Measurements from ENCODE around the gene KSR1.

Gene KSR1

GRCh38 chr17:27560668-27561067 is 104.4 kb downstream of the KSR1 start:
- H3K27me3 ChIP-seq (ENCODE audit: insufficient read depth, low read depth), result no peaks in the 10 kb centered on the region
- H3K79me2 ChIP-seq (ENCODE audit: insufficient read depth, low read depth), result no peaks in the 10 kb centered on the region
- no peak overlapping the region for H3K9ac ChIP-seq
- no peak overlapping the region for H3K4me2 ChIP-seq
- H3K4me3 ChIP-seq (IDR thresholded peaks at IDR 0.05; ENCODE audit: insufficient read depth, low read depth, low read length), result no peak overlapping the region
- no peak overlapping the region for H3K27ac ChIP-seq
- no peaks in the 10 kb centered on the region for H3K36me3 ChIP-seq (ENCODE audit: insufficient read depth)
- H2AFZ ChIP-seq (ENCODE audit: low read depth), result no peak overlapping the region
- no peaks in the 10 kb centered on the region for H4K20me1 ChIP-seq (ENCODE audit: insufficient read depth)
- no peak for TF ChIP-seq CTCF (conservative IDR thresholded peaks at IDR 0.05; ENCODE audit: low read depth, low read length)
- no peaks in the 10 kb centered on the region for H3K4me1 ChIP-seq (ENCODE audit: low read depth, poor library complexity, severe bottlenecking)

- H3K79me2 ChIP-seq (ENCODE audit: insufficient read depth, low read depth), result no peaks in the 10 kb centered on the region
- no peaks in the 10 kb centered on the region for H3K4me1 ChIP-seq (ENCODE audit: low read depth, poor library complexity, severe bottlenecking)
- H3K27me3 ChIP-seq (ENCODE audit: insufficient read depth, low read depth), result no peaks in the 10 kb centered on the region
- no peak overlapping the region for H2AFZ ChIP-seq (ENCODE audit: low read depth)
- H3K9ac ChIP-seq, result no peak overlapping the region
- TF ChIP-seq CTCF (conservative IDR thresholded peaks at IDR 0.05; ENCODE audit: low read depth, low read length), result no peak
- no peak overlapping the region for H3K4me2 ChIP-seq
- no peak overlapping the region for H3K4me3 ChIP-seq (IDR thresholded peaks at IDR 0.05; ENCODE audit: insufficient read depth, low read depth, low read length)
- H4K20me1 ChIP-seq (ENCODE audit: insufficient read depth), result no peaks in the 10 kb centered on the region
- no peaks in the 10 kb centered on the region for H3K36me3 ChIP-seq (ENCODE audit: insufficient read depth)
- no peak overlapping the region for H3K27ac ChIP-seq
Measured at GRCh38 chr17:27562777-27563455, 106.7 kb downstream of the KSR1 start.

GRCh38 chr17:27563532-27563931 is 107.3 kb downstream of the KSR1 start:
- H3K27me3 ChIP-seq (ENCODE audit: insufficient read depth, low read depth), result no peaks in the 10 kb centered on the region
- no peaks in the 10 kb centered on the region for H3K4me1 ChIP-seq (ENCODE audit: low read depth, poor library complexity, severe bottlenecking)
- H3K79me2 ChIP-seq (ENCODE audit: insufficient read depth, low read depth), result no peaks in the 10 kb centered on the region
- H3K36me3 ChIP-seq (ENCODE audit: insufficient read depth), result no peaks in the 10 kb centered on the region
- no peak overlapping the region for H3K4me3 ChIP-seq (IDR thresholded peaks at IDR 0.05; ENCODE audit: insufficient read depth, low read depth, low read length)
- H2AFZ ChIP-seq (ENCODE audit: low read depth), result no peak overlapping the region
- TF ChIP-seq CTCF (conservative IDR thresholded peaks at IDR 0.05; ENCODE audit: low read depth, low read length), result no peak
- H3K4me2 ChIP-seq, result no peak overlapping the region
- no peak overlapping the region for H3K9ac ChIP-seq
- H3K27ac ChIP-seq, result no peak overlapping the region
- H4K20me1 ChIP-seq (ENCODE audit: insufficient read depth), result no peaks in the 10 kb centered on the region

GRCh38 chr17:27564463-27564862 is 108.2 kb downstream of the KSR1 start:
- no peaks in the 10 kb centered on the region for H3K4me1 ChIP-seq (ENCODE audit: low read depth, poor library complexity, severe bottlenecking)
- no peak overlapping the region for H3K4me2 ChIP-seq
- H3K4me3 ChIP-seq (IDR thresholded peaks at IDR 0.05; ENCODE audit: insufficient read depth, low read depth, low read length), result no peak overlapping the region
- H4K20me1 ChIP-seq (ENCODE audit: insufficient read depth), result no peaks in the 10 kb centered on the region
- H3K79me2 ChIP-seq (ENCODE audit: insufficient read depth, low read depth), result no peaks in the 10 kb centered on the region
- TF ChIP-seq CTCF (conservative IDR thresholded peaks at IDR 0.05; ENCODE audit: low read depth, low read length), result no peak
- H3K27me3 ChIP-seq (ENCODE audit: insufficient read depth, low read depth), result no peaks in the 10 kb centered on the region
- H2AFZ ChIP-seq (ENCODE audit: low read depth), result no peak overlapping the region
- no peaks in the 10 kb centered on the region for H3K36me3 ChIP-seq (ENCODE audit: insufficient read depth)
- H3K9ac ChIP-seq, result no peak overlapping the region
- no peak overlapping the region for H3K27ac ChIP-seq
